ENCODE data around the gene TLR7.
A peak's percentile ranks its signal among the peaks of the same experiment; 100 is the strongest.

Gene TLR7

DNA sequence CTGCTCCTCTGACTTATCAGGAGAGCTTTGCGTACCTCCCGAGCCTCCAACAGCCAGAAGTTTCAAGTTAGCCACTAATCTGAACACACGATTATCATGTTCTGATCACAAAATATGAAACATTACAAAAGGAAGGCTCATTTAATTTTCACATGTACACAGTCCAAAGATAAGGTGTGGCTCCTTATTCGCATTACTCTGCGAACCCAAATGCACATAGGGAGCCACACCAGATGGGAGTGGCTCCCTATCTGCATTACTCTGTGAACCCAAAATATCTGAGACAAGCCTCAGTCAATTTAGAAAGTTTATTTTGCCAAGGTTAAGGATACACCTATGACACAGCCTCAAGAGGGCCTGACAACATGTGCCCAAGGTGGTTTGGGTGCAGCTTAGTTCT lies 68.0 kb downstream of the TLR7 start:
- DNase-seq: no peak

DNA sequence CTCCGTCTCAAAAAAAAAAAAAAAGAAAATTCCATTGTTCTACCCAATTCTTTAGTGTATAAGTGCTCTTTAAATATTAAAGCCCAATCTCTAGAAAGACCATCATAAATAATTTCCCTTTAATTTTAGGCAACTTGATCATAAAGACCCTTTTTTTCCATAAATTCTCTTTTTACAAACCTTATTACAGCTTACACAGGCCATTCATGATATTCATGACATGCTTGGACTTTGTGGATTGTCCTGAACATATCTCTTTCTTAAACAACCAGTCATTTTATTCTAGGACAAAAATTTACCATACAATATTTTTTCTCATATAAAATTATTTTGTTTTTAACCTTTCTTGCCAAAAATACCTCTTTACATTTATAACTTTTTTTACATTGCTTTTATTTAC lies 70.1 kb downstream of the TLR7 start:
- peak in 1 of 2 experiments; percentile 2 for DNase-seq

Data from NCI-H526 (cell line).